Upper lobe of left lung (tissue), 6 donors: ENCODE results near the gene ZNF407. TPM values are rescaled to one million over a fixed set of nuclear protein-coding genes. Genes with fewer than 3 reads are reported as not detected.
A peak's percentile ranks its signal among the peaks of the same experiment; 100 is the strongest.

Source experiments
- ATAC-seq, 2 donors: fragments of 200-7000 bp; cut with Tn5 transposase; one replicate each; pipeline ENCODE4 v1.9.1; 2022; ENCODE audit warnings: mild to moderate bottlenecking in 2 of 2, moderate library complexity in 2 of 2; ENCODE audit not compliant: low FRiP score in 2 of 2
- DNase-seq, 2 donors: peaks; one replicate each; pipeline ENCODE4 v3.0.0-alpha.2; 2019 to 2020
- H3K27ac ChIP-seq, 4 donors: fragments of 200-600 bp; sonication (generic); one replicate each; pipeline ENCODE4 v1.5.1; 2016 to 2019
- H3K27me3 ChIP-seq, 4 donors: fragments of 200-600 bp; sonication (generic); one replicate each; pipeline ENCODE4 v1.5.1; 2017 to 2019
- H3K36me3 ChIP-seq, 4 donors: fragments of 200-600 bp; sonication (generic); one replicate each; pipeline ENCODE4 v1.5.1; 2016 to 2019
- H3K4me1 ChIP-seq, 4 donors: fragments of 200-600 bp; sonication (generic); one replicate each; pipeline ENCODE4 v1.5.1; 2018 to 2019
- H3K4me3 ChIP-seq, 4 donors: fragments of 200-600 bp; sonication (generic); one replicate each; pipeline ENCODE4 v1.5.1; 2017 to 2019; ENCODE audit warnings: mild to moderate bottlenecking in 2 of 4, moderate library complexity in 1 of 4
- H3K9me3 ChIP-seq, 4 donors: fragments of 200-600 bp; sonication (generic); one replicate each; pipeline ENCODE4 v1.5.1; 2018 to 2019
- CTCF ChIP-seq, 6 experiments: fragments of 450-650 bp in 4 of 6; fragments of 200-600 bp in 2 of 6; sonication (generic) in 2 of 6; IDR thresholded peaks; one replicate each; pipeline ENCODE4 v1.5.1; 2016 to 2019; ENCODE audit warnings: antibody characterized with exemption in 6 of 6
- EP300 ChIP-seq, 4 donors: sonication (generic); formaldehyde crosslinking; IDR thresholded peaks; one replicate each; pipeline ENCODE4 v1.5.1; 2017; ENCODE audit warnings: antibody characterized with exemption in 4 of 4, control low read depth in 2 of 4
- POLR2A ChIP-seq, 4 donors: fragments of 450-650 bp; IDR thresholded peaks; one replicate each; pipeline ENCODE4 v1.5.1; 2016 to 2017; ENCODE audit warnings: antibody characterized with exemption in 4 of 4, mild to moderate bottlenecking in 2 of 4
- POLR2AphosphoS5 ChIP-seq, 2 donors: sonication (generic); formaldehyde crosslinking; IDR thresholded peaks; one replicate each; pipeline ENCODE4 v1.5.1; 2017; ENCODE audit warnings: antibody characterized with exemption in 2 of 2
- WGBS, 2 donors: methylation state at CpG; one replicate each; pipeline ENCODE4 v1.1.5; 2017 to 2018; 5-methylcytosine and 5-hydroxymethylcytosine counted together
- total RNA-seq, 6 donors: library from RNA; depleted of rRNA in 4 of 6; stranded (reverse); fragments of >200 nt in 4 of 6; gene quantifications; one replicate each; pipeline versions ENCODE4 v1.1.0 to v1.2.1, GENCODE V29; 2016 to 2021
- donor health status: DM: no; HTN: no; CAD: no; lungs with moderate emphysema.
- donor health status: DM: no; HTN: yes; CAD: no; lungs with severe emphysema.

Gene ZNF407
- total RNA-seq, 6 donors from 2014 or later: 12.2 to 77.5 (median 17.1) TPM

GRCh38 chr18:75035928-75036327 is 438.3 kb downstream of the ZNF407 start:
- TF ChIP-seq POLR2AphosphoS5 (IDR thresholded peaks at IDR 0.05) (no peak), POLR2A (IDR thresholded peaks at IDR 0.05) (no peak), EP300 (IDR thresholded peaks at IDR 0.05) (no peak), CTCF (IDR thresholded peaks at IDR 0.05) (no peak)
- DNase-seq (no peak), ATAC-seq (no peak)
- H3K9me3 ChIP-seq: no peaks in the 10 kb centered on the region
- no peak overlapping the region for H3K27ac ChIP-seq
- no peaks in the 10 kb centered on the region for H3K36me3 ChIP-seq
- H3K4me1 ChIP-seq: peaks cover 0 to 9% (median 6%) of the 10 kb centered on the region in 4 donors
- H3K27me3 ChIP-seq: no peaks in the 10 kb centered on the region
- H3K4me3 ChIP-seq: no peak overlapping the region
- 60 to 62% methylated on average over 3 of the region's 3 CpGs for WGBS, 2 donors

GRCh38 chr18:75036917-75037688 is 439.4 kb downstream of the ZNF407 start:
- 50 to 63% methylated on average over 18 of the region's 18 CpGs for WGBS, 2 donors
- ATAC-seq (no peak), DNase-seq (no peak)
- Histone ChIP-seq H3K4me1 (peaks cover 0 to 6% (median 0%) of the 10 kb centered on the region in 4 donors), H3K4me3 (peak overlapping the region in 1 of 4 donors; percentile 1), H3K36me3 (no peaks in the 10 kb centered on the region), H3K27ac (no peak overlapping the region), H3K9me3 (no peaks in the 10 kb centered on the region), H3K27me3 (no peaks in the 10 kb centered on the region)
- TF ChIP-seq CTCF (IDR thresholded peaks at IDR 0.05): no peak
- TF ChIP-seq POLR2A (IDR thresholded peaks at IDR 0.05): no peak
- no peak for TF ChIP-seq POLR2AphosphoS5 (IDR thresholded peaks at IDR 0.05)
- no peak for TF ChIP-seq EP300 (IDR thresholded peaks at IDR 0.05)

- TF ChIP-seq EP300 (IDR thresholded peaks at IDR 0.05): no peak
- TF ChIP-seq POLR2AphosphoS5 (IDR thresholded peaks at IDR 0.05): no peak
- TF ChIP-seq POLR2A (IDR thresholded peaks at IDR 0.05): no peak
- TF ChIP-seq CTCF (IDR thresholded peaks at IDR 0.05): no peak
- H3K9me3 ChIP-seq: no peaks in the 10 kb centered on the region
- 69 to 79% methylated on average over 3 of the region's 3 CpGs for WGBS, 2 donors
- no peak overlapping the region for H3K27ac ChIP-seq
- no peaks in the 10 kb centered on the region for H3K36me3 ChIP-seq
- H3K4me3 ChIP-seq: peak overlapping the region in 1 of 4 donors; percentile 1
- DNase-seq (no peak), ATAC-seq (no peak)
- no peaks in the 10 kb centered on the region for H3K27me3 ChIP-seq
- peaks cover 0 to 6% (median 0%) of the 10 kb centered on the region in 4 donors for H3K4me1 ChIP-seq
Measured at GRCh38 chr18:75037689-75037955, 440.0 kb downstream of the ZNF407 start.

- no peaks in the 10 kb centered on the region for H3K9me3 ChIP-seq
- WGBS, 2 donors: 86 to 90% methylated on average over 8 of the region's 8 CpGs
- DNase-seq: no peak
- H3K27ac ChIP-seq: no peak overlapping the region
- H3K27me3 ChIP-seq: no peaks in the 10 kb centered on the region
- H3K4me1 ChIP-seq: peaks cover 0 to 6% (median 2%) of the 10 kb centered on the region in 4 donors
- TF ChIP-seq POLR2A (IDR thresholded peaks at IDR 0.05) (no peak), POLR2AphosphoS5 (IDR thresholded peaks at IDR 0.05) (no peak), CTCF (IDR thresholded peaks at IDR 0.05) (peak in 3 of 6 experiments; percentile 31 to 50 (median 43))
- peak in 1 of 2 donors; percentile 24 for ATAC-seq
- no peaks in the 10 kb centered on the region for H3K36me3 ChIP-seq
- H3K4me3 ChIP-seq: no peak overlapping the region
Measured at GRCh38 chr18:75041586-75041985, 443.9 kb downstream of the ZNF407 start.

- H3K27me3 ChIP-seq: no peaks in the 10 kb centered on the region
- ATAC-seq: no peak
- WGBS, 2 donors: 94 to 95% methylated on average over 4 of the region's 4 CpGs
Measured at GRCh38 chr18:75043478-75043877, 445.8 kb downstream of the ZNF407 start.

More at GRCh38 chr18:75043478-75043877, 445.8 kb downstream of the ZNF407 start:
- Histone ChIP-seq H3K36me3 (no peaks in the 10 kb centered on the region), H3K4me3 (no peak overlapping the region), H3K4me1 (peaks cover 0 to 4% (median 0%) of the 10 kb centered on the region in 4 donors), H3K9me3 (no peaks in the 10 kb centered on the region), H3K27ac (no peak overlapping the region)
- no peak for DNase-seq
- TF ChIP-seq POLR2A (IDR thresholded peaks at IDR 0.05) (no peak), EP300 (IDR thresholded peaks at IDR 0.05) (no peak), CTCF (IDR thresholded peaks at IDR 0.05) (no peak), POLR2AphosphoS5 (IDR thresholded peaks at IDR 0.05) (no peak)
